Tibial nerve (tissue), 4 donors: Measurements from ENCODE around the gene NCOA7.

ENCODE experiments used
- CTCF ChIP-seq, 5 experiments: fragments of 200-600 bp in 3 of 5; fragments of 450-650 bp in 2 of 5; sonication (generic) in 3 of 5; IDR thresholded peaks; one replicate each; pipeline ENCODE4 v1.5.1; 2016 to 2019; ENCODE audit warnings: antibody characterized with exemption in 5 of 5, mild to moderate bottlenecking in 3 of 5, moderate library complexity in 2 of 5
- EP300 ChIP-seq, 2 donors: sonication (generic); formaldehyde crosslinking; IDR thresholded peaks; one replicate each; pipeline ENCODE4 v1.6.1; 2017; ENCODE audit warnings: antibody characterized with exemption in 2 of 2, mild to moderate bottlenecking in 1 of 2

DNA sequence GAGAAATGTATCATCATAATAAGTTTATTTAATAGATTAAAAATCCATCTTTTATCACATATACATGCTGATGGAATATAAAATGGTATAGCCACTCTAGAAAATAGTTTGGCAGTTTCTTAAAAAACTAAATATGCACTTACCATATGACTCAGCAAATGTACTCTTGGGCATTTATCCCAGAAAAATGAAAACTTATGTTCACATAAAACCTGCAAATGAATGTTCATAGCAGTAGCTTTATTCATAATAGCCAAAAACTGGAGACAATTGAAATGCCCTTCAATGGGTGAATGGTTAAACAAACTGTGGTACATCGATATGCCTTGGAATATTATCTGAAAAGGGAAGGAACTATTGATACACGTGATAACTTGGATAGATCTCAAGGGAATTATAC, 6.4 kb upstream of the NCOA7 start:
- TF ChIP-seq EP300 (IDR thresholded peaks at IDR 0.05) (no peak), CTCF (IDR thresholded peaks at IDR 0.05) (no peak)
